AG04450 (cell line): ENCODE results near the gene CARNS1. TPM values are rescaled to one million over a fixed set of nuclear protein-coding genes. Genes with fewer than 3 reads are reported as not detected.
"Not testable (repeated sequence)": the region's sequence is repeated elsewhere in the genome, so short reads cannot be mapped to it uniquely, and the experiment has no call there.

Source experiments
- CTCF ChIA-PET: fragments of 300-600, 350-600 bp; formaldehyde crosslinking; extraction: SDS; loops from one replicate; lab custom pipeline; 2022; ENCODE audit warnings: antibody characterized with exemption, inconsistent platforms; lab: Charles Lee
- POLR2A ChIA-PET: fragments of 350-600 bp; formaldehyde crosslinking; extraction: SDS; loops from one replicate; lab custom pipeline; 2021; ENCODE audit warnings: antibody characterized with exemption, inconsistent platforms; lab: Yijun Ruan, JAX
- DNase-seq: peaks from one replicate; pipeline ENCODE4 v3.0.0-alpha.2; 2011; ENCODE audit warnings: low read depth, low spot score
- H3K27ac ChIP-seq: one replicate; pipeline ENCODE4 v1.5.1; 2012; ENCODE audit warnings: low read depth, low read length, control low read depth
- H3K27me3 ChIP-seq: one replicate; pipeline ENCODE4 v1.6.0; 2012; ENCODE audit warnings: low read length; ENCODE audit not compliant: control insufficient read depth, insufficient read depth
- H3K4me3 ChIP-seq: 2 replicates; pipeline ENCODE4 v1.5.1; 2011; ENCODE audit warnings: mild to moderate bottlenecking, low read depth, low read length, control low read depth
- H3K9me3 ChIP-seq: 2 replicates; pipeline ENCODE4 v1.5.1; 2012; ENCODE audit warnings: low read length; ENCODE audit not compliant: control insufficient read depth, insufficient read depth
- polyA plus RNA-seq: library from polyadenylated mRNA; depleted of rRNA; stranded (reverse); fragments of >200 nt; gene quantifications from 2 replicates; pipeline ENCODE4 v1.2.3, GENCODE V29; 2011
- TF ChIP-seq, protein P1 (sequence below): IDR thresholded peaks from 2 replicates; pipeline ENCODE4 v1.5.1; 2011; ENCODE audit warnings: low read depth, low read length, control low read depth, inconsistent platforms

Gene CARNS1
- polyA plus RNA-seq, 1 experiment = 0.09 TPM

DNA sequence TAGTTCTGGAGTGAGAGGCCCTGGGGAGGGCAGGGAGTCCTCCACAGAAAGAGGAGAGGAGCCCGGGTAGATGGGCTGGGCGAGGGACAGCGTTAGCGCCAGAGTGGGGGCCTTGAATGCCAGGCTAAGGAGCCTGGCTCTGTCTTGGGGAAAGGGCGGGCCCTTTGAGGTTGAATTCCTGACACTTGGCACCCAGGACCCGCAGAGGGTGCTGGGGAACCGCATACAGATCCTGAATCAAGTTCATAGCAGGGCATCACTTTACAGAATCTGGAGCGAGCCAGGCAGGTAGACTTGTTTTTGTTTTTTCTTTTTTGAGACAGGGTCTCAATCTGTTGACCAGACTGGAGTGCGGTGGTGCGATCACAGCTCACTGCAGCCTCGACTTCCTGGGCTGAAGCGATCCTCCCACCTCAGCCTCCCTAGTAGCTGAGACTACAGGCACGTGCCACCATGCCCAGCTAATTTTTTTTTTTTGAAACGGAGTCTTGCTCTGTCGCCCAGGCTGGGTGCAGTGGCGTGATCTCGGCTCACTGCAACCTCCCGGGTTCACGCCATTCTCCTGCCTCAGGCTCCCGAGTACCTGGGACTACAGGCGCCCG lies 6.1 kb downstream of the CARNS1 start:
- peak overlapping the region; percentile 18 for H3K4me3 ChIP-seq
- DNase-seq = no peak
- H3K27ac ChIP-seq = no peak overlapping the region
- POLR2A ChIA-PET = interaction anchor here (1.0 to 1.2 kb wide), 2 partner anchors 20 to 30 kb away, joined by 4 to 6 read pairs; partner anchors contain the start of genes PPP1CA and RAD9A
- TF ChIP-seq, protein P1, sequence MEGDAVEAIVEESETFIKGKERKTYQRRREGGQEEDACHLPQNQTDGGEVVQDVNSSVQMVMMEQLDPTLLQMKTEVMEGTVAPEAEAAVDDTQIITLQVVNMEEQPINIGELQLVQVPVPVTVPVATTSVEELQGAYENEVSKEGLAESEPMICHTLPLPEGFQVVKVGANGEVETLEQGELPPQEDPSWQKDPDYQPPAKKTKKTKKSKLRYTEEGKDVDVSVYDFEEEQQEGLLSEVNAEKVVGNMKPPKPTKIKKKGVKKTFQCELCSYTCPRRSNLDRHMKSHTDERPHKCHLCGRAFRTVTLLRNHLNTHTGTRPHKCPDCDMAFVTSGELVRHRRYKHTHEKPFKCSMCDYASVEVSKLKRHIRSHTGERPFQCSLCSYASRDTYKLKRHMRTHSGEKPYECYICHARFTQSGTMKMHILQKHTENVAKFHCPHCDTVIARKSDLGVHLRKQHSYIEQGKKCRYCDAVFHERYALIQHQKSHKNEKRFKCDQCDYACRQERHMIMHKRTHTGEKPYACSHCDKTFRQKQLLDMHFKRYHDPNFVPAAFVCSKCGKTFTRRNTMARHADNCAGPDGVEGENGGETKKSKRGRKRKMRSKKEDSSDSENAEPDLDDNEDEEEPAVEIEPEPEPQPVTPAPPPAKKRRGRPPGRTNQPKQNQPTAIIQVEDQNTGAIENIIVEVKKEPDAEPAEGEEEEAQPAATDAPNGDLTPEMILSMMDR = no peak
- CTCF ChIA-PET = no interaction called here
- no peaks in the 10 kb centered on the region for H3K27me3 ChIP-seq
- no peaks in the 10 kb centered on the region for H3K9me3 ChIP-seq

DNA sequence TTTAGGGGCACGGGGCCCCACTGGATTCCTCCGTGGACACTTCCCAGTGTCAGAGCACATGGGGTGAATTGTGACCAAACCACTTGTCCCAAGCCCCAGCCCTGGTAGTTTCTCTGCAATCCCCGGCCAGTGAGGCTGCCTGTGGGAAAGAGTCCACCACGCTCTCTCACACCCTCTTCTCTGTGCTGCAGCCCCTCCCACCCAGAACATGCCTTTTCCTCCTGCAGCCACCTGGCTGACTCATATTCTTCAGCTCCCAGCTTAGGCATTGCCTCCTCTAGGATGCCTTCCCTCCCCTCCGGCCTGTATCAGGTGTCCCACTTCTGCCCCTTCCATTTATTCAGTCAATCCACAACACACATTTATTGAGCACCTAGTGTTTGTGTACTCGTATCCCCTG lies 7.4 kb downstream of the CARNS1 start:
- H3K27me3 ChIP-seq = no peaks in the 10 kb centered on the region
- no peak overlapping the region for H3K4me3 ChIP-seq
- CTCF ChIA-PET = no interaction called here
- H3K9me3 ChIP-seq = no peaks in the 10 kb centered on the region
- H3K27ac ChIP-seq = no peak overlapping the region
- POLR2A ChIA-PET = no interaction called here
- no peak for DNase-seq
- TF ChIP-seq, protein P1 = no peak

DNA sequence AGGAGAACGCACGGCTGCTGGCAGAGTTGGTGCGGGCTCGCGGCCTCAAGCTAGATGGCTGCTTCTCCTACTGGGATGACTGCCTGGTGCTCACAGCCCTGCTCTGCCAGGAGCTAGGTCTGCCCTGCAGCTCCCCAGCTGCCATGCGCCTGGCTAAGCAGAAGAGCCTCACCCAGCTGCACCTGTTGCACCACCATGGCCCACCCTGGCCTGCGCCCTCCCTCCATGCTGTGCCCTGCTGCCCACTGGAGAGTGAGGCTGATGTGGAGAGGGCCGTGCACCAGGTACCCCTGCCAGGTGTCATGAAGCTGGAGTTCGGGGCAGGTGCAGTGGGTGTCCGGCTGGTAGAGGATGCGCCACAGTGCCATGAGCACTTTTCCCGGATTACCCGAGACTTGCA lies 8.0 kb downstream of the CARNS1 start:
- DNase-seq = no peak
- H3K27me3 ChIP-seq = no peaks in the 10 kb centered on the region
- ChIA-PET CTCF (no interaction called here), POLR2A (no interaction called here)
- TF ChIP-seq, protein P1 = no peak
- H3K9me3 ChIP-seq = no peaks in the 10 kb centered on the region
- no peak overlapping the region for H3K27ac ChIP-seq
- no peak overlapping the region for H3K4me3 ChIP-seq

DNA sequence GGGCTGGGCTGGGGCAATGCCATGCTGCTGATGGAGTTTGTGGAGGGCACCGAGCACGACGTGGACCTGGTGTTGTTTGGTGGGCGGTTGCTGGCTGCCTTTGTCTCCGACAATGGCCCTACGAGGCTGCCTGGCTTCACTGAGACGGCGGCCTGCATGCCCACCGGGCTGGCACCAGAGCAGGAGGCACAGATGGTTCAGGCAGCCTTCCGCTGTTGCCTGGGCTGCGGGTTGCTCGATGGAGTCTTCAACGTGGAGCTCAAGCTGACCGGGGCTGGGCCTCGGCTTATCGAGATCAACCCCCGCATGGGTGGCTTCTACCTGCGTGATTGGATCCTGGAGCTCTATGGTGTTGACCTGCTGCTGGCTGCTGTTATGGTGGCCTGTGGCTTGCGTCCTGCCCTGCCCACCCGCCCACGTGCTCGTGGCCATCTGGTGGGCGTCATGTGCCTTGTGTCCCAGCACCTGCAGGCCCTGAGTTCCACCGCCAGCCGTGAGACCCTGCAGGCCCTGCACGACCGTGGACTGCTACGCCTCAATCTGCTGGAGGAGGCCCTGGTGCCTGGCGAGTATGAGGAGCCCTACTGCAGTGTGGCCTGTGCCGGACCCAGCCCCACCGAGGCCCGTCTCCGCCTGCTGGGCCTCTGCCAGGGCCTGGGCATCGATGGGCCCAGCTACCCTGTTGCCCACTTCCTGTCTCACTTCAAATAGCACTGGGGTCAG lies 8.6 kb downstream of the CARNS1 start:
- Histone ChIP-seq H3K27ac (no peak overlapping the region), H3K27me3 (no peaks in the 10 kb centered on the region), H3K4me3 (no peak overlapping the region), H3K9me3 (no peaks in the 10 kb centered on the region)
- CTCF ChIA-PET = no interaction called here
- no peak for DNase-seq
- POLR2A ChIA-PET = interaction anchor here (0.6 kb wide), 1 partner anchor 14 kb away, joined by 5 read pairs; no protein-coding TSS in a partner anchor
- TF ChIP-seq, protein P1 = no peak

DNA sequence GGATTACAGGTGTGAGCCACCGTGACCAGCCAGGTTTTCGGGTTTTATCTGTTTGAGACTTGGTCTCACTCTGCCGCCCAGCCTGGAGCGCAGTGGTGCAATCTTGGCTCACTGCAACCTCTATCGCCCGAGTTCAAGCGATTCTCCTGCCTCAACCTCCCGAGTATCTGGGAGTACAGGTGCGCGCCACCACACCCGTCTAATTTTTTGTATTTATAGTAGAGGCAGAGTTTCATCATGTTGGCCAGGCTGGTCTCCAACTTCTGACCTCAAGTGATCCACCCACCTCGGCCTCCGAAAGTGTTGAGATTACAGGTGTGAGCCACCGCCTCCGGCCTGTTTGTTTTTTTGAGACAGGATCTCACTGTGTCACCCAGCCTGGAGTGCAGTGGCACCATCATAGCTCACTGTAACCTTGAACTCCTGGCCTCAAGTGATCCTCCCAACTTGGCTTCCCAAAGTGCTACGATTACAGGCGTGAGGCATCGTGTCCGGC lies 11.9 kb downstream of the CARNS1 start:
- ChIA-PET POLR2A (interaction anchor here (0.9 kb wide), 1 partner anchor 27 kb away, joined by 3 read pairs; no protein-coding TSS in a partner anchor), CTCF (interaction anchor here (2.4 kb wide), 1 partner anchor 26 kb away, joined by 9 read pairs; the partner anchor contains the start of gene PPP1CA)
- H3K9me3 ChIP-seq, DNase-seq, H3K27me3 ChIP-seq: not testable (repeated sequence)
- Histone ChIP-seq H3K4me3 (peak overlapping the region; percentile 96), H3K27ac (peak overlapping the region; percentile 39)
